ENCODE measurements around the gene NOP10. TPM values are rescaled to one million over a fixed set of nuclear protein-coding genes. Genes with fewer than 3 reads are reported as not detected.
"Not testable (repeated sequence)": the region's sequence is repeated elsewhere in the genome, so short reads cannot be mapped to it uniquely, and the experiment has no call there.

Gene NOP10
- total RNA-seq, 1 experiment from 2014 or later: 235 TPM

DNA sequence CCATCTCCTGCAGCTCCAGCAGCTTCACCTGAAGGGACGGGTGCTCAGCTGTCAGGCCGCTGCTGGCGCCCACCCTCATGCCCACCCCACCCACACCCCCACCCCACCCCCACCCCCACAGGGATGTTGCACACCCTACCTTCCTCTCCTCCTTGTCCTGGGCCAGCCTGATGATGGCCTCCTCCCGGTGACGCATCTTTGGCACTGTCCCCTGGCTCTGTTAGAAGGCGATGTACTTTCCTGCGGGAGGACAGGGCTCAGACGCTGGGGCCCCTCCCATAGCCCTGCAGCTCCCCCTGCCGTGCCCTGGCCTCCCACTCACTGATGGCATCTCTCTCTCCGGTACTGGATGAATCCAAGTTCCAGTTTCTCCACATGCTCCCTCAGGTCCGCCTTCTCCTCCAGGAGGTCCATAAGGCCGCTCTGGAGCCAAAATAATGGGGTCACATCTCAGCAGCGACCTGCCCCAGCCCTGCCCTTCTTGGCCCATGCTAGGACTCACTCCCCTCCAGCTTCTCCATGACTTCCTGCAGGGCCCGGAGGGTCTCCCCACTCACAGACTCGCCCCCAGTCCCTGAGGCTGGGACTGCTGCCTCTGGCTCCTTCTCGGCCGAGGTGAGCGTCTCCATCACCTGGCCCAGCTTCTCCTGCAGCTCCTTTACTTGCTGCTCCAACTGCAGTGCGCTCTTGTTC is 39.0 kb upstream of the NOP10 start:
- H3K9me3 ChIP-seq (ENCODE audit: control insufficient read depth, low read depth, low read length); H4K5ac ChIP-seq (ENCODE audit: insufficient read length, low read depth, low read length); H4K91ac ChIP-seq (ENCODE audit: insufficient read length, low read depth, low read length); H2BK12ac ChIP-seq (ENCODE audit: insufficient read length, low read depth, low read length); H3K23me2 ChIP-seq (ENCODE audit: insufficient read length, low read depth, low read length, poor library complexity, severe bottlenecking); H3K14ac ChIP-seq (ENCODE audit: insufficient read depth, low read length); H3K79me2 ChIP-seq (ENCODE audit: insufficient read depth, low read length); H3K4me1 Mint-ChIP-seq; H3K9me3 Mint-ChIP-seq; H2BK15ac ChIP-seq (ENCODE audit: low read depth, low read length); H3K23ac ChIP-seq (ENCODE audit: insufficient read length, low read depth, low read length); H3K4me3 Mint-ChIP-seq; H3K27ac ChIP-seq (ENCODE audit: insufficient read length, low read depth, low read length); H2AFZ ChIP-seq (ENCODE audit: low read length); H3K36me3 Mint-ChIP-seq (ENCODE audit: insufficient read depth in 1 of 3, low read depth in 3 of 3); H2AK5ac ChIP-seq (ENCODE audit: insufficient read length, low read length); H4K8ac ChIP-seq (replicated peaks; ENCODE audit: insufficient read length, low read depth, low read length); H3K4me1 ChIP-seq (ENCODE audit: insufficient read depth, low read length); H3K9ac ChIP-seq (ENCODE audit: extremely low read depth, insufficient read length, low read length); DNase-seq; H3K18ac ChIP-seq (ENCODE audit: insufficient read length, low read depth, low read length); H3K4me2 ChIP-seq (ENCODE audit: insufficient read depth, insufficient read length, low read length); H3K79me1 ChIP-seq (ENCODE audit: insufficient read depth, low read depth, low read length, poor library complexity, severe bottlenecking); H2BK5ac ChIP-seq (ENCODE audit: insufficient read length, low read length); H3K4ac ChIP-seq (ENCODE audit: low read depth, low read length); H3T11ph ChIP-seq (ENCODE audit: low read length); H2BK120ac ChIP-seq (ENCODE audit: low read depth, low read length, poor library complexity, severe bottlenecking); H2BK20ac ChIP-seq (ENCODE audit: low read depth, low read length, poor library complexity, severe bottlenecking); H3K27ac Mint-ChIP-seq; H4K20me1 ChIP-seq (ENCODE audit: control insufficient read depth, insufficient read depth, insufficient read length); H3K56ac ChIP-seq (ENCODE audit: insufficient read length, low read depth, low read length); H3K27me3 ChIP-seq (ENCODE audit: insufficient read depth, low read length): not testable (repeated sequence)
- H3K27me3 Mint-ChIP-seq (ENCODE audit: low read depth): peaks cover 12% of the 10 kb centered on the region
- WGBS (ENCODE audit: extremely low coverage, insufficient read length, low lambda C conversion rate): no CpG with 5 or more reads among the region's 19 CpGs

DNA sequence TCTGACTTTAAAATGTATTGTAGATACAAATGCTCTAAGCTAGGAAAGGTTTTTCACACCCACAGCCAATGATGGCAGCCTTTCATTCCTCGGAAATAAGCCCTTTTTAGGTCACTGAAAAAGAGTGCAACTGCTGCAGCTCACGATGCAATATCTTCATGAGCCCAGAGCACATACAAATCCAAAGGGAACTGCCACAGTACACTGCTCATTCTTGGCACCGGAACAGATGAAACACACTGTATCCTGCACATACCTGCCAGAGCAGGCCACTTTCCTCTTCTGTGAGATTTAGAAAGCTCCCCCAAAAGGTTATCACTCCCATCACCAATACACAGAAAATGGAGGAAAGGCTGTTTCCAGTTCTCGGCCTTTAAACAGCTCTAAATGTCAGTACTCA is 37.6 kb upstream of the NOP10 start:
- H4K8ac ChIP-seq (replicated peaks; ENCODE audit: insufficient read length, low read depth, low read length); H2BK15ac ChIP-seq (ENCODE audit: low read depth, low read length); H4K91ac ChIP-seq (ENCODE audit: insufficient read length, low read depth, low read length); H2AK5ac ChIP-seq (ENCODE audit: insufficient read length, low read length); H3K4ac ChIP-seq (ENCODE audit: low read depth, low read length); H3K79me2 ChIP-seq (ENCODE audit: insufficient read depth, low read length); H3K79me1 ChIP-seq (ENCODE audit: insufficient read depth, low read depth, low read length, poor library complexity, severe bottlenecking); H3K36me3 Mint-ChIP-seq (ENCODE audit: insufficient read depth in 1 of 3, low read depth in 3 of 3); H2BK5ac ChIP-seq (ENCODE audit: insufficient read length, low read length); H3K56ac ChIP-seq (ENCODE audit: insufficient read length, low read depth, low read length); DNase-seq; H3K14ac ChIP-seq (ENCODE audit: insufficient read depth, low read length); H2BK12ac ChIP-seq (ENCODE audit: insufficient read length, low read depth, low read length); H3T11ph ChIP-seq (ENCODE audit: low read length); H3K18ac ChIP-seq (ENCODE audit: insufficient read length, low read depth, low read length); H4K5ac ChIP-seq (ENCODE audit: insufficient read length, low read depth, low read length); H3K9me3 ChIP-seq (ENCODE audit: control insufficient read depth, low read depth, low read length); H3K4me1 ChIP-seq (ENCODE audit: insufficient read depth, low read length); H3K9ac ChIP-seq (ENCODE audit: extremely low read depth, insufficient read length, low read length); H2AFZ ChIP-seq (ENCODE audit: low read length); H3K23me2 ChIP-seq (ENCODE audit: insufficient read length, low read depth, low read length, poor library complexity, severe bottlenecking); H3K23ac ChIP-seq (ENCODE audit: insufficient read length, low read depth, low read length); H4K20me1 ChIP-seq (ENCODE audit: control insufficient read depth, insufficient read depth, insufficient read length); H3K9me3 Mint-ChIP-seq; H2BK120ac ChIP-seq (ENCODE audit: low read depth, low read length, poor library complexity, severe bottlenecking); H3K4me3 Mint-ChIP-seq; H3K4me2 ChIP-seq (ENCODE audit: insufficient read depth, insufficient read length, low read length); H2BK20ac ChIP-seq (ENCODE audit: low read depth, low read length, poor library complexity, severe bottlenecking); H3K27me3 ChIP-seq (ENCODE audit: insufficient read depth, low read length); H3K27ac ChIP-seq (ENCODE audit: insufficient read length, low read depth, low read length); H3K27ac Mint-ChIP-seq: not testable (repeated sequence)
- no CpG with 5 or more reads among the region's 4 CpGs for WGBS (ENCODE audit: extremely low coverage, insufficient read length, low lambda C conversion rate)
- H3K27me3 Mint-ChIP-seq (ENCODE audit: low read depth): peaks cover 13% of the 10 kb centered on the region
- peaks cover 11 to 13% of the 10 kb centered on the region in 2 experiments for H3K4me1 Mint-ChIP-seq
